Effector memory CD8-positive, alpha-beta T cell (primary cell): ENCODE results near the gene SERINC1.
"Not testable (repeated sequence)": the region's sequence is repeated elsewhere in the genome, so short reads cannot be mapped to it uniquely, and the experiment has no call there.

ENCODE experiments used
- ATAC-seq: fragments of 150-1000 bp; cut with Tn5 transposase; replicated peaks from 2 replicates; pipeline ENCODE4 v1.10.0; 2021; ENCODE audit warnings: mild to moderate bottlenecking, moderate library complexity
- DNase-seq, 3 experiments: peaks; one replicate each; pipeline ENCODE4 v3.0.0; 2021
- H3K27ac Mint-ChIP-seq, 2 donors: one replicate each; pipeline ENCODE4 v1.8.0; 2022; ENCODE audit warnings: mild to moderate bottlenecking in 2 of 2, mixed read lengths in 2 of 2, moderate library complexity in 2 of 2
- H3K27me3 Mint-ChIP-seq, 2 donors: one replicate each; pipeline ENCODE4 v1.8.0; 2022; ENCODE audit warnings: mixed read lengths in 2 of 2
- H3K36me3 Mint-ChIP-seq: one replicate; pipeline ENCODE4 v1.8.0; 2022; ENCODE audit warnings: mild to moderate bottlenecking, moderate library complexity, mixed read lengths; ENCODE audit not compliant: insufficient read depth
- H3K4me1 Mint-ChIP-seq, 2 donors: one replicate each; pipeline ENCODE4 v1.8.0; 2022; ENCODE audit warnings: low read depth in 2 of 2, mixed read lengths in 2 of 2
- H3K4me3 Mint-ChIP-seq, 2 donors: one replicate each; pipeline ENCODE4 v1.8.0; 2022; ENCODE audit warnings: mild to moderate bottlenecking in 2 of 2, mixed read lengths in 2 of 2, moderate library complexity in 2 of 2
- H3K9me3 Mint-ChIP-seq, 2 donors: one replicate each; pipeline ENCODE4 v1.8.0; 2022; ENCODE audit warnings: mixed read lengths in 2 of 2
- total RNA-seq, 9 experiments: gene quantifications; one replicate each; lab custom pipeline; 2026; lab: John Stamatoyannopoulos, UW

Gene SERINC1
- total RNA-seq: 205 to 410 (median 258) reads per million in 9 experiments

GRCh38 chr6:122471107-122472021 lies at the start of gene SERINC1:
TSS of gene SERINC1 (minus strand) at chr6:122471807. CDS start at chr6:122471737, 70 bp downstream.
- no peaks in the 10 kb centered on the region for H3K9me3 Mint-ChIP-seq
- peak; percentile 87 to 92 (median 90) for DNase-seq
- H3K27ac Mint-ChIP-seq: peak within 1 kb of the TSS; percentile 100
- H3K27me3 Mint-ChIP-seq: no peaks in the 10 kb centered on the region
- peaks cover 28 to 34% of the 10 kb centered on the region in 2 donors for H3K4me1 Mint-ChIP-seq
- H3K36me3 Mint-ChIP-seq: peaks cover 41% of the 10 kb centered on the region
- peak within 1 kb of the TSS; percentile 98 for H3K4me3 Mint-ChIP-seq
- ATAC-seq: peak; percentile 96

DNA sequence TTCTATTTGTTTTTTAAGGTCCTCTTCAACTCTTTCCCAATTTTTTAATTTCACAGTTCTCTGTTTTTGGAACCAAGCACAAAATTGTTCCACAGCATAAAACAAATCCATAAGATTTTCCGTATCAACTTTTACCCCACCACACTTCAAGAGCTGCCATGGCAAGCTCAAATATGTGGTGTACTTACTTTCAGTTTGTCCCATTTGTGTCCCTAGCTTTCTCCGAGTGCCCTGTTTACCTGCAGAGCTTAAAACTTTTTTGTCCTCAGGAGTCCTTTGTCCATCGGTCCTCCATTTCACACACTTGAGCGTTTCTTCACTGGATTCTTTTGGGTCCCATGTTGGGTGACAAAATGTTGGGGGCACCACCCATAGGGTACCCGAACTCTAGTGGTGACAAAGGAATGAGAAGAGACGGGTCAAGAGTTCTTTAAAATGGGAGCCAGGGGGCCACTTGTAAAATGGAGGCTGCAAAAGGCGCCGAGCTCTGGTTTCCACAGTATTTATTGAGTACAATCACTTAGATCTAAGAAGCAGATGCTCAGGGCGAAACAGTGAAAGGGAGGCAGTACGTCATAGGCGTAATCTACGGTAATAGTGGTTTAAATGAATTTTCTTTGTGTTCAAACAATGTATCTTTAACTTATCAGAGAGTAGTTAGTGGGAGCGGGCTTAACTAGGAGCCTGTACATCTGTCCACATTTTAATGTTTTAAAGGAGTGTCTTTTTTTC lies 39.8 kb upstream of the SERINC1 start:
- no peak for ATAC-seq
- Mint-ChIP-seq H3K4me3 (no peak overlapping the region), H3K27me3 (peaks cover 14 to 19% of the 10 kb centered on the region in 2 donors), H3K27ac (no peak overlapping the region), H3K36me3 (no peaks in the 10 kb centered on the region), H3K9me3 (no peaks in the 10 kb centered on the region), H3K4me1 (no peaks in the 10 kb centered on the region)
- DNase-seq: no peak

DNA sequence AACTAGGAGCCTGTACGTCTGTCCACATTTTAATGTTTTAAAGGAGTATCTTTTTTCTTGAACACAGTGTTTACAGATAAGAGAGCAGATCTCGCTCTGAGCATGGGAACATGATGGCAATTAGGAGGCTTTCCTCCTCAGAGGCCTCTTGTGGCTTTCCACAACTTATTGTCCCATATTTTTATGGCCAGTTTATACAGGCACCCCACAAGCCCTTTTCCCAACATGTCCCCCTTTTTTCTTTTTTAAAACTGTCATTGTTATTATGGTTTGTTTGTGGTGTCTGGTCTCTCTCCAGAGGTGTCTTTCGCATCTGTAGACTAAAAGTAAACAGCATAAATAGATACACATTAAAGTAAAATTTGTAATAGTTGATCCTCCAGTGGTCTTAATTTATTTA lies 33.6 kb upstream of the SERINC1 start:
- peaks cover 12 to 27% of the 10 kb centered on the region in 2 donors for H3K9me3 Mint-ChIP-seq
- not testable (repeated sequence) for DNase-seq, ATAC-seq, H3K27me3 Mint-ChIP-seq, H3K4me3 Mint-ChIP-seq, H3K4me1 Mint-ChIP-seq, H3K27ac Mint-ChIP-seq, H3K36me3 Mint-ChIP-seq

DNA sequence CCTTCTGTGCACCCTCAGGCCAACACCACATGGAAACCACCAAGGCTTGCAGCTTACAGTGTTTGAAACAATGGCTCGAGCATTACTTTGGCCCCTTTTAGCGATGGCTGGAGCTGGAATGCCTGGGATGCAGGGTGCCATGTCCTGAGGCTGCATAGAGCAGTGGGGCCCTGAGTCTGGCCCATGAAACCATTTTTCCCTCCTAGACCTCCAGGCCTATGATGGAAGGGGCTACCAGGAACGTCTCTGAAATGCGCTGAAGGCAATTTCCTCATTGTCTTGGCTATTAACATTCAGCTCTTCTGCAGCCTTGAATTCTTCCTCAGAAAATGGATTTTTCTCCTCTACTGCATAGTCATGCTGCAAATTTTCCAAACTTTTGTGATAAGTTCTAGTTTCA lies 29.9 kb upstream of the SERINC1 start:
- Mint-ChIP-seq H3K27me3 (peaks cover 20 to 24% of the 10 kb centered on the region in 2 donors), H3K4me3 (no peak overlapping the region), H3K9me3 (peaks cover 16 to 27% of the 10 kb centered on the region in 2 donors), H3K27ac (no peak overlapping the region), H3K4me1 (no peaks in the 10 kb centered on the region), H3K36me3 (no peaks in the 10 kb centered on the region)
- DNase-seq (no peak), ATAC-seq (no peak)

DNA sequence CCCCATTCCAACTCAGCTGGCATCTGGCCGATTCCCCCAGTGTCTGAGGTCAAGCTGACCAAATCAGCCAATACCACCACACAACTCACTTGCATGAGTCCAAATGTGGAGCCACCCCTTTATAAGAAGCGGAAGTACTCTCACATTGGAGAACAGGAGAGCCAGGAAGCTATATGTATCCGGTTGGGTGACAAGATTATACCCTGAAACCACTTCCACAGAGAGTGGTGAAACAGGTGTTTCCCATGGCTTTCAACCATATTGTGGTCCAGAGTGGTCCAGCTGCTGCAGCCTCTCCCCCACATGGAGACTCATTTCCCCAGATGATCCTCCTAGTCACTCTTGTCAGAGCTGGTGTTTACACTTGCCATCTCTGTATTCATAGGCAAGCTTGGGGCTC lies 24.0 kb upstream of the SERINC1 start:
- H3K4me3 Mint-ChIP-seq: no peak overlapping the region
- peaks cover 3 to 6% of the 10 kb centered on the region in 2 donors for H3K9me3 Mint-ChIP-seq
- H3K27me3 Mint-ChIP-seq: peaks cover 20 to 24% of the 10 kb centered on the region in 2 donors
- H3K27ac Mint-ChIP-seq: no peak overlapping the region
- no peak for DNase-seq
- no peak for ATAC-seq
- no peaks in the 10 kb centered on the region for H3K36me3 Mint-ChIP-seq
- peaks cover 3 to 4% of the 10 kb centered on the region in 2 donors for H3K4me1 Mint-ChIP-seq

DNA sequence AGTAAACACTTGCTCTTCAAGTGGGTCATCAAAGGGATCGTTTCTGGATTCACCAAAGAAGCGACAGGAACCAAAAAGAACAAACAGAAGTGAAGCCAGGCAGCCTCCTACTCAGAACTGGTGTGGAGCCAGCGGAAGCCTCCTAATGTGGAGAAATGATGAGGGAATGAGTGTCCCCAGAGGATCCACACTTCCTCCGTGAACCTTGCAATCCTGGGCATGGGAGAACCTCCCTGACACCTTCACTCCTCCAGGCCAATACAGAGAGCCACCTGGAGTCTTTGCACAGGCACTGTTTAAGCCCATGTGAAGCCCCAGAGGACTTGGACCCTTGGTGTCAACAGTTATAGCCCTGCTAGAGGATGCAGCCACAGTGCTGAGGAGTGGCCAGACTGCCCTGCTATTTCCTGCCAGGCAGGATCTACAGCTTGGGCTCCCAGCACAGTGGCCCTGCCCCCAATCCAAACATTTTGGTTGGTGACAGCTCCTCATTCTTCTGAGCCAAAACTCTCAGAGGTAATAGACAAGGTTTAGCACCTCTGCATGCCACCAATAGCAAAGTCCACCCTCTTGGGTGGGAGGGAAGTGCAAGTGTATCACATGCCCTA lies 23.2 kb upstream of the SERINC1 start:
- Mint-ChIP-seq H3K4me1 (peaks cover 3 to 4% of the 10 kb centered on the region in 2 donors), H3K4me3 (no peak overlapping the region), H3K27me3 (peaks cover 20 to 24% of the 10 kb centered on the region in 2 donors), H3K36me3 (no peaks in the 10 kb centered on the region), H3K27ac (no peak overlapping the region), H3K9me3 (peaks cover 0 to 4% of the 10 kb centered on the region in 2 donors)
- DNase-seq: no peak
- no peak for ATAC-seq

GRCh38 chr6:122491919-122492555 lies 20.4 kb upstream of the SERINC1 start:
- Mint-ChIP-seq H3K4me3 (no peak overlapping the region), H3K27ac (no peak overlapping the region), H3K27me3 (peaks cover 1 to 2% of the 10 kb centered on the region in 2 donors), H3K36me3 (no peaks in the 10 kb centered on the region), H3K4me1 (peaks cover 3 to 4% of the 10 kb centered on the region in 2 donors), H3K9me3 (no peaks in the 10 kb centered on the region)
- DNase-seq: peak; percentile 55 to 67 (median 60)
- ATAC-seq: peak; percentile 99

GRCh38 chr6:122490607-122491006 lies 19.0 kb upstream of the SERINC1 start:
- ATAC-seq: no peak
- Mint-ChIP-seq H3K27ac (no peak overlapping the region), H3K9me3 (no peaks in the 10 kb centered on the region), H3K4me1 (peaks cover 3 to 4% of the 10 kb centered on the region in 2 donors), H3K36me3 (no peaks in the 10 kb centered on the region), H3K27me3 (no peaks in the 10 kb centered on the region), H3K4me3 (no peak overlapping the region)
- DNase-seq: no peak

- no peaks in the 10 kb centered on the region for H3K27me3 Mint-ChIP-seq
- DNase-seq (no peak), ATAC-seq (no peak)
- no peak overlapping the region for H3K4me3 Mint-ChIP-seq
- H3K4me1 Mint-ChIP-seq: no peaks in the 10 kb centered on the region
- no peaks in the 10 kb centered on the region for H3K9me3 Mint-ChIP-seq
- H3K27ac Mint-ChIP-seq: no peak overlapping the region
- no peaks in the 10 kb centered on the region for H3K36me3 Mint-ChIP-seq
These were observed 13.2 kb upstream of the SERINC1 start for GRCh38 chr6:122484760-122485159.

DNA sequence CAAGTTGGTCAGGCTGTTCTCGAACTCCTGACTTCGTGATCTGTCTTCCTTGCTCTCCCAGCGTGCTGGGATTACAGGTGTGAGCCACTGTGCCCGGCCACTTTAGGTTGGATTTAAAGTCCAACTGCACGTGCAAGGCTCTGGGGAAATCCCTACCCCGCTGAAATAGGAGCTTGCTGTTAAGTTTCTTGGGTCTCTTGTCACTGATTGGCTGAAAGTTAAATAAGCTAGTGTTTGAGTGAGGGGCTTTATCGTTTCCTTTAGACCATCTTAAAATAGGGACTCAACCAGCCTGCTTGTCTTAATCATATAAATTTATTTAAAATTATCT lies 11.1 kb upstream of the SERINC1 start:
- H3K27ac Mint-ChIP-seq: no peak overlapping the region
- ATAC-seq: no peak
- DNase-seq: no peak
- no peak overlapping the region for H3K4me3 Mint-ChIP-seq
- H3K4me1 Mint-ChIP-seq: no peaks in the 10 kb centered on the region
- no peaks in the 10 kb centered on the region for H3K9me3 Mint-ChIP-seq
- peaks cover 3% of the 10 kb centered on the region for H3K36me3 Mint-ChIP-seq
- no peaks in the 10 kb centered on the region for H3K27me3 Mint-ChIP-seq

- ATAC-seq: no peak
- no peaks in the 10 kb centered on the region for H3K9me3 Mint-ChIP-seq
- no peaks in the 10 kb centered on the region for H3K4me1 Mint-ChIP-seq
- no peak for DNase-seq
- no peak overlapping the region for H3K27ac Mint-ChIP-seq
- H3K27me3 Mint-ChIP-seq: no peaks in the 10 kb centered on the region
- peaks cover 15% of the 10 kb centered on the region for H3K36me3 Mint-ChIP-seq
- no peak overlapping the region for H3K4me3 Mint-ChIP-seq
These were observed 4.5 kb upstream of the SERINC1 start for GRCh38 chr6:122476131-122476530.

- peaks cover 23 to 28% of the 10 kb centered on the region in 2 donors for H3K4me1 Mint-ChIP-seq
- ATAC-seq (peak; percentile 40), DNase-seq (no peak)
- no peaks in the 10 kb centered on the region for H3K9me3 Mint-ChIP-seq
- peaks cover 40% of the 10 kb centered on the region for H3K36me3 Mint-ChIP-seq
- peak overlapping the region; percentile 100 for H3K27ac Mint-ChIP-seq
- H3K4me3 Mint-ChIP-seq: peak overlapping the region; percentile 98
- H3K27me3 Mint-ChIP-seq: no peaks in the 10 kb centered on the region
These were observed 374 bp upstream of the SERINC1 start for GRCh38 chr6:122472022-122472340.

DNA sequence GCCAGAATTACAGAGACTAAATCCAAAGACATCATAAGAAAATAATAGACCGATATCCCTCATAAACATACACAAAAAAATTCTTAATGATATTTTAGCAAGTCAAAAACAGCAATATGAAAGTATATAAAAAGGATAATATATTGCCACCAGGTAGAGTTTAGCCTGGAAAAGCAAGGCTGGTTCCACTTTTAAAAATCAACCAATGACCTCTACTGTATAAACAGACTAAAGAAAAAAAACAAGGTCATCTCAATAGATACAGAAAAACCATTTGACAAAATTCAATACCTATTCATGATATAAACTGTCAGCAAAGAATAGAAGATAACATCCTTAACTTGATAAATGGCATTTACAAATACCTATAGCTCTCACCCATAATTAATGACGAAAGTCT lies 9.7 kb downstream of the SERINC1 start:
- H3K36me3 Mint-ChIP-seq: peaks cover 56% of the 10 kb centered on the region
- peak overlapping the region; percentile 51 to 66 for H3K4me3 Mint-ChIP-seq
- H3K9me3 Mint-ChIP-seq: no peaks in the 10 kb centered on the region
- H3K27me3 Mint-ChIP-seq: no peaks in the 10 kb centered on the region
- peak overlapping the region; percentile 62 to 82 for H3K27ac Mint-ChIP-seq
- peaks cover 59 to 85% of the 10 kb centered on the region in 2 donors for H3K4me1 Mint-ChIP-seq
- DNase-seq (no peak), ATAC-seq (no peak)
